Sigmoid colon (tissue), 4 donors: ENCODE data around the gene PPP1R37.

Experiments used
- CTCF ChIP-seq, 4 experiments: fragments of 450-650 bp in 3 of 4; fragments of 200-600 bp in 1 of 4; IDR thresholded peaks; one replicate each; pipeline ENCODE4 v1.5.1; 2016 to 2019; ENCODE audit warnings: antibody characterized with exemption in 4 of 4, mild to moderate bottlenecking in 3 of 4, moderate library complexity in 2 of 4
- EP300 ChIP-seq, 4 donors: sonication (generic); formaldehyde crosslinking; IDR thresholded peaks; one replicate each; pipeline ENCODE4 v1.6.1; 2017; ENCODE audit warnings: antibody characterized with exemption in 4 of 4
- POLR2A ChIP-seq, 2 donors: fragments of 450-650 bp; IDR thresholded peaks; one replicate each; pipeline ENCODE4 v1.6.1; 2016; ENCODE audit warnings: antibody characterized with exemption in 2 of 2, mild to moderate bottlenecking in 2 of 2, moderate library complexity in 2 of 2

- no peak for TF ChIP-seq CTCF (IDR thresholded peaks at IDR 0.05)
- TF ChIP-seq EP300 (IDR thresholded peaks at IDR 0.05) = no peak
- TF ChIP-seq POLR2A (IDR thresholded peaks at IDR 0.05) = no peak
Observed at GRCh38 chr19:45113628-45114027, 20.6 kb downstream of the PPP1R37 start.
